Type B pancreatic cell (in vitro differentiated cells): ENCODE measurements around the gene PWWP2B. TPM values are rescaled to one million over a fixed set of nuclear protein-coding genes. Genes with fewer than 3 reads are reported as not detected.

Source experiments
- DNase-seq: peaks from one replicate; pipeline ENCODE4 v3.0.0; 2021; ENCODE audit warnings: mixed read lengths; ENCODE audit not compliant: unreplicated experiment; ENCODE audit errors: extremely low spot score
- H3K27ac Mint-ChIP-seq: 2 replicates; pipeline ENCODE4 v1.8.0; 2021; ENCODE audit warnings: mild to moderate bottlenecking, mixed read lengths
- H3K27me3 Mint-ChIP-seq: 2 replicates; pipeline ENCODE4 v1.8.0; 2021; ENCODE audit warnings: mixed read lengths
- H3K36me3 Mint-ChIP-seq: 2 replicates; pipeline ENCODE4 v1.8.0; 2021; ENCODE audit warnings: mixed read lengths
- H3K4me1 Mint-ChIP-seq: one replicate; pipeline ENCODE4 v1.8.0; 2021; ENCODE audit warnings: mixed read lengths; ENCODE audit not compliant: unreplicated experiment
- H3K4me3 Mint-ChIP-seq: 2 replicates; pipeline ENCODE4 v1.8.0; 2021; ENCODE audit warnings: mild to moderate bottlenecking, mixed read lengths
- H3K9me3 Mint-ChIP-seq: 2 replicates; pipeline ENCODE4 v1.8.0; 2021; ENCODE audit warnings: mixed read lengths
- total RNA-seq: library from RNA; stranded (reverse); gene quantifications from 2 replicates; pipeline ENCODE4 v1.2.1, GENCODE V29; 2021; ENCODE audit warnings: low replicate concordance
- TF ChIP-seq, protein P1 (sequence below): fragments of 200-600 bp; sonication (generic); conservative IDR thresholded peaks from 2 replicates; pipeline ENCODE4 v1.5.0; 2021; ENCODE audit warnings: antibody characterized with exemption, mild to moderate bottlenecking

Gene PWWP2B
- total RNA-seq, 1 donor from 2014 or later: 22.6 TPM

DNA sequence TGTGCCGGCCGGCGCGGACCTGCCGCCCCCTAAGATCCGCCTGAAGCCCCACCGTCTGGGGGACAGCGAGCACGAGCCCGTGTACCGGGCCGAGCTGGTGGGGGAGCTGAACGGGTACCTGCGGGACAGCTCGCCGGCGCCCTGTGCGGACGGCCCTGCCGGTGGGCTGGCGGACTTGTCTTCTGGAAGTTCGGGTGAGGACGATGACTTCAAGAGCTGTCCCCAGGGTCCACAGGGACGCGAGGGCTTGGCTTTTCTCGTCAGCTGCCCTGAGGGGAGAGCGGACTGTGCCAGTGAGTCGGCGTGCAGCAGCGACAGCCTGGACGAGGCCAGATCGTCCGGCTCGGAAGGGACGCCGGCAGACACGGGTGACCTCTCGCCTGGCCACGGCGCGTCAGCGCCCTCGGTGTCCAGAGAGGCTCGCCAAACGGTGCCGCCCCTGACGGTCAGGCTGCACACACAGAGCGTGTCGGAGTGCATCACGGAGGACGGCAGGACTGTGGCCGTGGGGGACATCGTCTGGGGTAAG lies 8.5 kb downstream of the PWWP2B start:
- no peaks in the 10 kb centered on the region for H3K27me3 Mint-ChIP-seq
- TF ChIP-seq, protein P1, sequence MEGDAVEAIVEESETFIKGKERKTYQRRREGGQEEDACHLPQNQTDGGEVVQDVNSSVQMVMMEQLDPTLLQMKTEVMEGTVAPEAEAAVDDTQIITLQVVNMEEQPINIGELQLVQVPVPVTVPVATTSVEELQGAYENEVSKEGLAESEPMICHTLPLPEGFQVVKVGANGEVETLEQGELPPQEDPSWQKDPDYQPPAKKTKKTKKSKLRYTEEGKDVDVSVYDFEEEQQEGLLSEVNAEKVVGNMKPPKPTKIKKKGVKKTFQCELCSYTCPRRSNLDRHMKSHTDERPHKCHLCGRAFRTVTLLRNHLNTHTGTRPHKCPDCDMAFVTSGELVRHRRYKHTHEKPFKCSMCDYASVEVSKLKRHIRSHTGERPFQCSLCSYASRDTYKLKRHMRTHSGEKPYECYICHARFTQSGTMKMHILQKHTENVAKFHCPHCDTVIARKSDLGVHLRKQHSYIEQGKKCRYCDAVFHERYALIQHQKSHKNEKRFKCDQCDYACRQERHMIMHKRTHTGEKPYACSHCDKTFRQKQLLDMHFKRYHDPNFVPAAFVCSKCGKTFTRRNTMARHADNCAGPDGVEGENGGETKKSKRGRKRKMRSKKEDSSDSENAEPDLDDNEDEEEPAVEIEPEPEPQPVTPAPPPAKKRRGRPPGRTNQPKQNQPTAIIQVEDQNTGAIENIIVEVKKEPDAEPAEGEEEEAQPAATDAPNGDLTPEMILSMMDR: no peak
- H3K27ac Mint-ChIP-seq: peak overlapping the region; percentile 84
- peaks cover 4% of the 10 kb centered on the region for H3K36me3 Mint-ChIP-seq
- H3K9me3 Mint-ChIP-seq: no peaks in the 10 kb centered on the region
- no peak for DNase-seq
- peaks cover 16% of the 10 kb centered on the region for H3K4me1 Mint-ChIP-seq
- peak overlapping the region; percentile 45 for H3K4me3 Mint-ChIP-seq

DNA sequence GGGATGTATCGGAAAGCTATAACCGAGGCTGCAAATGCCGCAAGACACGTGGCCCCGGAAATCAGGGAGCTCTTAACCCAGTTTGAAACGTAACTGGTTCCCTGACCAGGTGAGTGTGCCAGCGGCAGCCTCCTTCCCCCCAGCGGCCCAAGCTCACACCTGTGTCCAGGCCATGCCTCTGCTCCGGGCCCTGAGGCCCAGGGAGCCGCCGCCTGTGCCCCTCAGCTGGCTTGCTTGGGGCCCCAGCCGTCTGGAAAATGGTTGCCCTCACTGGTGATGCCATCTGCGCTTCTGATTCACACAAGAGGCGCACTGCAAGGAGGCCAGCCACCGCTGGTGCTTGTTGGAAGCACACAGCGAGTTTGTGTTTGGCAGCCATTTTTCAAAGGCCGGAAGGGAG lies 9.2 kb downstream of the PWWP2B start:
- H3K4me3 Mint-ChIP-seq: peak overlapping the region; percentile 45
- no peak for DNase-seq
- no peaks in the 10 kb centered on the region for H3K9me3 Mint-ChIP-seq
- H3K36me3 Mint-ChIP-seq: peaks cover 4% of the 10 kb centered on the region
- TF ChIP-seq, protein P1: no peak
- peak overlapping the region; percentile 84 for H3K27ac Mint-ChIP-seq
- no peaks in the 10 kb centered on the region for H3K27me3 Mint-ChIP-seq
- H3K4me1 Mint-ChIP-seq: peaks cover 16% of the 10 kb centered on the region

DNA sequence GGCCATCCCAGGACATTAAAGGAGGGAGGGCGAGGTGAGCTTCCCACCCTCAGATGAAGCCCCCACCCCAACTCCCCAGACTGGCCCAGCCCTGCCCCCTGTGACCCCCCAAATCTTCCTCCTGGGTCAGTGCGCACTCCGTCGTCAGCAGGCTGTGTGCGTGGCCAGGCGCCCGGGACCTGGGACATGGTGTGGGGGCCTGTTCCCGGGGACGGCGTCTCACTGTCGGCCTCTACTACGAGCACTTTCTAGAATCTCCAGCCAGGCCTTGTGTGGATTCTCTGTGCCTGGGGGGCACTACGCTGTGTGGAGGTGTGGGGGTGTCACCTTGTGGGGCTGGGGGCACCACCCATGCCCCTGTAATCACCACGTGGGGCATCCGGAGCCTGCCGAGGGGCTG lies 9.8 kb downstream of the PWWP2B start:
- peaks cover 22% of the 10 kb centered on the region for H3K4me1 Mint-ChIP-seq
- no peak for DNase-seq
- no peak overlapping the region for H3K4me3 Mint-ChIP-seq
- no peaks in the 10 kb centered on the region for H3K9me3 Mint-ChIP-seq
- H3K36me3 Mint-ChIP-seq: peaks cover 4% of the 10 kb centered on the region
- peak overlapping the region; percentile 99 for H3K27ac Mint-ChIP-seq
- no peaks in the 10 kb centered on the region for H3K27me3 Mint-ChIP-seq
- TF ChIP-seq, protein P1: no peak

DNA sequence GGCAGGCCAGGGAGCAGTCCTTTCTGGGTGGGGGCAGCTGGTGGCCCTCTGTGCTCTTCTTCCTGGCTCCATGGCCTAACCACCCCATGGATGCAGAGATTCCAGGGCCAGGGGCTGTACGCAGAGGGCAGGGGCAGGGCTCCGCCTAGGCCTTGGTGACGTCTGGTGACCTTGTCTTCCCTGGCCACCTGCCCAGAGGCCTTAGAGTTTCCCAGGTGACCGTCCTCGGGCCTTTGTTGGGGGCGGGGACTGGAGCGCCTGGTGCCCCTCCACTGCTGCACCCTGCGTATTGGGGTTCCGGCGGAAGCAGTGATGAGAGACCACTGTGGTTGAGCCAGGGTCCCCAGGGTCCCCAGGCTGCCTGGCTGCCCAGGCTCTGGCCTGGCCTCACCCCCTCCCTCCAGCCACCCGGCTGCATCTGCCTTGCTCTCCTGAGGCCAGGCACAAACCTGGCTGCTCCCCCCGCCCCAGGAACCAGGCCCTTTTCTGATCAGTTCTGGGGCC lies 10.3 kb downstream of the PWWP2B start:
- Mint-ChIP-seq H3K36me3 (peaks cover 4% of the 10 kb centered on the region), H3K4me3 (peak overlapping the region; percentile 81)

DNA sequence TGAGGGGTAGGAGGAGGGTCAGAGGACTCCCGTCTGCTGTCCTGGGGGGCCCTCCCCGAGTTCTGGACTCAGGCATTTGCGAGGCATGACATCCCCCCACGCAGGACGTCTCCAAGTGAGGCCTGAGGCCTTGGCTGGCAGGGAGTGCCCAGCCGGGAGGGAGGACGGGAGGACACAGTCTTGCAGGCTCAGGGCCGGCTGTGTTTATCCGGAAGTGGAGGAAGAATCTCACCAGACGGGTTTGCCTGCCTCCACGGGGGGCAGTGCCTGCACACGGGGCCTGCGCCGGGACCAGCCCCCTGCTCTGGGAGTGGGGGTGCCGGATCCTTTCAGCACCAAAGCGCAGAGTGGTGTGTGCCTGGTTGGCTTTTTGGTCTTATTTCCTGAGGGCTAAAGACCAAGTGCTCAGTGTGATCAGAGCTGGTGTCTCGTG lies 10.9 kb downstream of the PWWP2B start:
- Mint-ChIP-seq H3K4me3 (peak overlapping the region; percentile 81), H3K36me3 (peaks cover 4% of the 10 kb centered on the region), H3K27me3 (no peaks in the 10 kb centered on the region), H3K9me3 (no peaks in the 10 kb centered on the region), H3K4me1 (peaks cover 27% of the 10 kb centered on the region), H3K27ac (peak overlapping the region; percentile 99)
- TF ChIP-seq, protein P1: no peak
- no peak for DNase-seq

More for the DNA sequence above, 10.3 kb downstream of the PWWP2B start:
- Mint-ChIP-seq H3K27me3 (no peaks in the 10 kb centered on the region), H3K9me3 (no peaks in the 10 kb centered on the region), H3K4me1 (peaks cover 24% of the 10 kb centered on the region), H3K27ac (peak overlapping the region; percentile 99)
- DNase-seq: no peak
- TF ChIP-seq, protein P1: no peak
